WERI-Rb-1 (cell line): Measurements from ENCODE around the gene TAF1.
"Not testable (repeated sequence)": the region's sequence is repeated elsewhere in the genome, so short reads cannot be mapped to it uniquely, and the experiment has no call there.

Experiments
- DNase-seq: peaks from one replicate; pipeline ENCODE4 v3.0.0-alpha.2; 2020
- H3K27ac ChIP-seq: fragments of 250-450 bp; sonication (Bioruptor Pico); 2 replicates; pipeline ENCODE4 v1.5.1; 2020; ENCODE audit warnings: mild to moderate bottlenecking, moderate library complexity
- H3K27me3 ChIP-seq: fragments of 250-450 bp; sonication (Bioruptor Pico); 2 replicates; pipeline ENCODE4 v1.5.1; 2021; ENCODE audit warnings: mild to moderate bottlenecking, low read depth, moderate library complexity; ENCODE audit not compliant: insufficient read depth, severe bottlenecking
- H3K36me3 ChIP-seq: fragments of 250-450 bp; sonication (Bioruptor Pico); 2 replicates; pipeline ENCODE4 v1.5.1; 2020; ENCODE audit warnings: mild to moderate bottlenecking, moderate library complexity
- H3K4me3 ChIP-seq: 2 replicates; pipeline ENCODE4 v1.5.1; 2011; ENCODE audit warnings: low read depth, mild to moderate bottlenecking, control low read depth, low read length
- H3K9me3 ChIP-seq: fragments of 250-450 bp; sonication (Bioruptor Pico); 2 replicates; pipeline ENCODE4 v1.5.1; 2021; ENCODE audit warnings: mild to moderate bottlenecking, moderate library complexity; ENCODE audit not compliant: severe bottlenecking
- TF ChIP-seq, protein P1 (sequence below): IDR thresholded peaks from 2 replicates; pipeline ENCODE4 v1.5.1; 2011; ENCODE audit warnings: low read depth, mild to moderate bottlenecking, control low read depth, inconsistent platforms, low read length

TAF1 gene

DNA sequence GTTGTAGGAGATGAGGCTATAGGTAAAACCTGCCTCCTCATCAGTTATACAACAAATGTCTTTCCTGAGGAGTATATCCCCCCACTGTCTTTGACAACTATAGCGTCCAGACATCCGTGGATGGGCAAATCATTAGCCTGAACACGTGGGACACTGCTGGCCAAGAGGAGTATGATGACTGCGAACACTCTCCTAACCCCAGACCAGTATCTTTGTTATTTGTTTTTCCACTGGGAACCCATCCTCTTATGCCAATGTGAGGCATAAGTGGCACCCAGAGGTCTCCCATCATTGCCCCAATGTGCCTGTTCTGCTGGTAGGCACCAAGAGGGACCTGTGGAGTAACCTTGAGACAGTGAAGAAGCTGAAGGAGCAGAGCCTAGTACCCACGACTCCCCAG, 13.7 kb upstream of the TAF1 start:
- not testable (repeated sequence) for H3K27ac ChIP-seq, H3K27me3 ChIP-seq, H3K36me3 ChIP-seq, H3K4me3 ChIP-seq, DNase-seq, H3K9me3 ChIP-seq

DNA sequence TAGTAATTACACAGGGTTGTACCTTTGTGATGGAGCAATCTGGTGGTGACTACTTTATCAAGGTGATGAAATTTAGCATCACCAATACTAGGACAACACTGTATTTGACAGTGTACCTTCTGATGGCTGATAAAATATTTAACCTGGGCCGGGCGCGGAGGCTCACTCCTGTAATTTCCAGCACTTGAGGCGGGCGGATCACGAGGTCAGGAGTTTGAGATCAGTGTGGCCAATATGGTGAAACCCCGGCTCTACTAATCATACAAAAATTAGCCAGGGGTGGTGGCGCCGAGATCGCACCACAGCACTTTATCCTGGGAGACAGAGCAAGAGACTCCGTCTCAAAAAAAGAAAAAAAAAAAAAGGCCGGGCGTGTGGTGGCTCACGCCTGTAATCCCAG, 1.9 kb upstream of the TAF1 start:
- DNase-seq: no peak
- TF ChIP-seq, protein P1, sequence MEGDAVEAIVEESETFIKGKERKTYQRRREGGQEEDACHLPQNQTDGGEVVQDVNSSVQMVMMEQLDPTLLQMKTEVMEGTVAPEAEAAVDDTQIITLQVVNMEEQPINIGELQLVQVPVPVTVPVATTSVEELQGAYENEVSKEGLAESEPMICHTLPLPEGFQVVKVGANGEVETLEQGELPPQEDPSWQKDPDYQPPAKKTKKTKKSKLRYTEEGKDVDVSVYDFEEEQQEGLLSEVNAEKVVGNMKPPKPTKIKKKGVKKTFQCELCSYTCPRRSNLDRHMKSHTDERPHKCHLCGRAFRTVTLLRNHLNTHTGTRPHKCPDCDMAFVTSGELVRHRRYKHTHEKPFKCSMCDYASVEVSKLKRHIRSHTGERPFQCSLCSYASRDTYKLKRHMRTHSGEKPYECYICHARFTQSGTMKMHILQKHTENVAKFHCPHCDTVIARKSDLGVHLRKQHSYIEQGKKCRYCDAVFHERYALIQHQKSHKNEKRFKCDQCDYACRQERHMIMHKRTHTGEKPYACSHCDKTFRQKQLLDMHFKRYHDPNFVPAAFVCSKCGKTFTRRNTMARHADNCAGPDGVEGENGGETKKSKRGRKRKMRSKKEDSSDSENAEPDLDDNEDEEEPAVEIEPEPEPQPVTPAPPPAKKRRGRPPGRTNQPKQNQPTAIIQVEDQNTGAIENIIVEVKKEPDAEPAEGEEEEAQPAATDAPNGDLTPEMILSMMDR: no peak
- H3K9me3 ChIP-seq: no peaks in the 10 kb centered on the region

DNA sequence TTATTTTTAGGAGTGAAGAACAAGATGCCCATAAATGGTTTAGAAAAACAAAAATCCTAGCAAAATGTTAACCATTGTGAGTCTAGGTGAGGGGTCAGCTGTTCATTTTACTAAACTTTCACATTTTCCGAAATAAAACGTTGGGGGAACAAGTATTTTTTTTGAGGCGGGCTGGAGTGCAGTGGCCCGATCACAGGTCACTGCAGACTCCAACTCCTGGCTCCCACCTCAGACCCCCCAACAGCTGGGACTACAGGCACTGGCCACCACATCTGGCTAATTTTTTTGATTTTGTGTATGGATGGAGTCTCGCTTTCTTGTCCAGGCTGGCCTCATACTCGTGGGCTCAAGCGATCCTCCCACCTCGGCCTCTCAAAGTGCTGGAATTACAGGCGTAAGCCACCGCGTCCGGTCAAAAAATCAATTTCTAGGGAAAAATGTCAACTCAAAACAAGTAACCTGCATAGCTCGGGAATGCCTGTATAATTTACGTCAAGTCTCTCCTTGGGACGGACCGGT, 742 bp upstream of the TAF1 start:
- H3K27me3 ChIP-seq: peaks cover 21% of the 10 kb centered on the region
- H3K36me3 ChIP-seq: peaks cover 6% of the 10 kb centered on the region; the same call in 1 of the 2 replicates
- no peaks in the 10 kb centered on the region for H3K9me3 ChIP-seq
- no peak for DNase-seq
- TF ChIP-seq, protein P1: no peak
- H3K27ac ChIP-seq: peak overlapping the region; percentile 86
- H3K4me3 ChIP-seq: peak overlapping the region; percentile 75

More for the DNA sequence above, 1.9 kb upstream of the TAF1 start:
- no peak overlapping the region for H3K27ac ChIP-seq
- no peak overlapping the region for H3K4me3 ChIP-seq
- H3K27me3 ChIP-seq: peaks cover 21% of the 10 kb centered on the region
- no peaks in the 10 kb centered on the region; the same call in 1 of the 2 replicates for H3K36me3 ChIP-seq

DNA sequence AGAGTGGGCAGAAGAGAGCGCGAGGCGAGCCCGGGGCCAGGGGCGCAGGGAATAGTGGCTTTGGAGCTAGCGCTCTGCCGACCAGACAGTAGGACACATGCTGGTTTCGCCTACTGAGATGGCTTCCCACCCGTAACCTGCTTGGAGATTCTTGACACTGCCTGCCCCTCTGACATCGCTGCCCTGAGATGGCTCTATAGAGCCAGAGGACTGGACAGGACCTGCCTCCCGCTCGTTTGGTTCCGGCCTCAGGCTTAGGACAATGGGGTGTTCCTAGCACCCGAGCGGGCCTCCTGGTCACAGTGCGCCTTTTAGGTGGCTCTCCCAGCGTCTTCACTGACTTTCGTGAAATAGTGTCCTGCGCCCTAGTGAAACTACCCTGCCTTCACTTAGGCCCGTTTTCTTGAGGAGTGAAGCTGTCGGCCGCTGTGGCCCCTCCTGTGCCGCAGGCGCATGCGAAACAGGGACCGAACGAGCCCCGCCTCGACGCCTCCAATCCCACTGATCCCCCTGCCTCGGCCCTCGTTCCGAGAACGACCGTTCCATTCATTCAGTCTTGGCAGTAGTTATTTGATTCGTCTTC, 608 bp downstream of the TAF1 start:
- H3K27me3 ChIP-seq: peaks cover 15% of the 10 kb centered on the region
- DNase-seq: peak; percentile 25
- H3K27ac ChIP-seq: peak overlapping the region; percentile 83
- no peaks in the 10 kb centered on the region for H3K9me3 ChIP-seq
- H3K36me3 ChIP-seq: peaks cover 12% of the 10 kb centered on the region; the same call in 1 of the 2 replicates
- H3K4me3 ChIP-seq: peak overlapping the region; percentile 85
- TF ChIP-seq, protein P1: no peak

DNA sequence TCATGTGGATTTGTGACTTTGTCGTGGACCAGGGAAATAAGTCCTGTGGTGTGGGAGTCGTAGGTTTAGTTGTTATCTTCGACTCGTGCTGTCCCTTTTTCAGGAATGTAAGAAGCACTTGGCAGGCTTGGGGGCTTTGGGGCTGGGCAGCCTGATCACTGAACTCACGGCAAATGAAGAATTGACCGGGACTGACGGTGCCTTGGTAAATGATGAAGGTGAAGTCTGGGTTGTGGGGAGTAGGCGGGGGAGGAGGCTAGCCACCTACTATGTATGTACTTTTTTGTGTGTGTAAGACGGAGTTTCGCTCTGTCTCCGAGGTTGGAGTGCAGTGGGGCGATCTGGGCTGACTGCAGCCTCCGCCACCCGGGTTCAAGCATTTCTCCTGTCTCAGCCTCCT, 1.2 kb downstream of the TAF1 start:
- Histone ChIP-seq H3K27me3 (peaks cover 15% of the 10 kb centered on the region), H3K4me3 (peak overlapping the region; percentile 85), H3K9me3 (no peaks in the 10 kb centered on the region), H3K27ac (peak overlapping the region; percentile 83), H3K36me3 (peaks cover 12% of the 10 kb centered on the region; the same call in 1 of the 2 replicates)
- no peak for DNase-seq
- TF ChIP-seq, protein P1: no peak

DNA sequence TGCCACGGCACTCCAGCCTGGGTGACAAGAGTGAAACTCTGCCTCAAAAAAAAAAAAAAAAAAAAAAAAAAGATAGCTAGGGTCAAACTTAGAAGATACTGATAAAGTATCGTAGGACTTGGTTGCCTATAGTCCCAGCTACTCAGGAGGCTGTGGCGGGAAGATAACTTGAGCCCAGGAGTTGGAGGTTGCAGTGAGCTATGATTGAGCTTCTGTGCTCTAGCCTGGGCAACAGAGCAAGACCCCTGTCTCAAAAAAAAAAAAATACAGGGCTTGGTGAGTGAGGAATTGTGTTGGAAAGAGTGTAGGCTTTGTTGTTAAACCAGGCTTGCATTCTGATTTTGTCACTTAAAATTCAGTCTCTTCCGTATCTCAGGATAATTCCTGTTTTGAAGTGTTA, 6.2 kb downstream of the TAF1 start:
- Histone ChIP-seq H3K9me3 (no peaks in the 10 kb centered on the region), H3K27ac (no peak overlapping the region), H3K36me3 (peaks cover 22% of the 10 kb centered on the region; the same call in 1 of the 2 replicates), H3K4me3 (no peak overlapping the region), H3K27me3 (peaks cover 12% of the 10 kb centered on the region)
- DNase-seq: no peak
- TF ChIP-seq, protein P1: no peak
